Esophagus (tissue), 2 donors: ENCODE data around the gene CACNG8. TPM values are rescaled to one million over a fixed set of nuclear protein-coding genes. Genes with fewer than 3 reads are reported as not detected.
"Not testable (repeated sequence)": the region's sequence is repeated elsewhere in the genome, so short reads cannot be mapped to it uniquely, and the experiment has no call there.

ENCODE experiments used
- H3K27ac ChIP-seq, 2 donors: one replicate each; pipeline ENCODE4 v1.5.1; 2013; ENCODE audit warnings: low read depth in 2 of 2, mild to moderate bottlenecking in 2 of 2, inconsistent platforms in 1 of 2, low read length in 1 of 2, moderate library complexity in 1 of 2
- H3K27me3 ChIP-seq, 2 donors: one replicate each; pipeline ENCODE4 v1.6.1; 2013; ENCODE audit warnings: low read length in 2 of 2, control low read depth in 1 of 2, mild to moderate bottlenecking in 1 of 2; ENCODE audit not compliant: insufficient read depth in 2 of 2, control insufficient read depth in 1 of 2
- H3K36me3 ChIP-seq, 2 donors: one replicate each; pipeline ENCODE4 v1.6.1; 2013; ENCODE audit warnings: low read length in 1 of 2; ENCODE audit not compliant: control insufficient read depth in 2 of 2, insufficient read depth in 2 of 2
- H3K4me1 ChIP-seq, 2 donors: one replicate each; pipeline ENCODE4 v1.6.1; 2013; ENCODE audit warnings: low read length in 1 of 2; ENCODE audit not compliant: control insufficient read depth in 2 of 2, insufficient read depth in 2 of 2
- H3K4me3 ChIP-seq, 2 donors: one replicate each; pipeline ENCODE4 v1.5.1; 2013; ENCODE audit warnings: low read length in 2 of 2, mild to moderate bottlenecking in 2 of 2, low read depth in 1 of 2, moderate library complexity in 1 of 2
- H3K9me3 ChIP-seq, 2 donors: one replicate each; pipeline ENCODE4 v1.6.1; 2013; ENCODE audit warnings: mild to moderate bottlenecking in 2 of 2, low read depth in 1 of 2, low read length in 1 of 2, moderate library complexity in 1 of 2; ENCODE audit not compliant: control insufficient read depth in 2 of 2, insufficient read depth in 1 of 2
- WGBS, 2 donors: extraction: QIAGEN DNeasy Blood & Tissue Kit; methylation state at CpG; one replicate each; pipeline ENCODE4 v1.1.7; 2013; 5-methylcytosine and 5-hydroxymethylcytosine counted together
- polyA plus RNA-seq, 2 donors: library from polyadenylated mRNA; stranded (reverse); fragments of 200-250 nt; gene quantifications; one replicate each; pipeline ENCODE4 v1.2.3, GENCODE V29; 2013
- donor health status: healthy with polysubstance abuse.
- donor health status: Bipolar disorder and iron deficiency.

CACNG8 gene
- polyA plus RNA-seq, 2 donors, result 0.01 to 0.04 TPM

DNA sequence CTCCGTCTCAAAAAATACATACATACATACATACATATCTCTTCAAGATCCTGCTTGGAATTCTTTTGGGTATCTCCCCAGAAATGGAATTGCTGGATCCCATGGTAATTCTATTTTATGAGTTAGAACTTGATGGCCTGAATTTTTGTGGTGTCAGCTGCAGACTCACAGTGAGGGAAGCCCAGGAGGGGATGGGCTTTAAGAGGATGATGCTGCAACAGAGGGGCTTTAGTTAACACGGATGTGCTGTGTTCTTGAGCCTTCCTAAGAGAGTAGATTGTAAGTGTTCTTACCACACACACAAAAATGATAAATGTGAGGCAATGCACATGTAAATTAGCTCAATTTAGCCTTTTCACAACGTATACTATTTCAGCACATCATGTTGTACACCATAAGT, 60.5 kb downstream of the CACNG8 start:
- Histone ChIP-seq H3K9me3 (no peaks in the 10 kb centered on the region), H3K4me3 (no peak overlapping the region), H3K27ac (no peak overlapping the region), H3K36me3 (no peaks in the 10 kb centered on the region), H3K4me1 (no peaks in the 10 kb centered on the region), H3K27me3 (no peaks in the 10 kb centered on the region)
- WGBS, 2 donors, result 47 to 50% methylated on average over 3 of the region's 3 CpGs

DNA sequence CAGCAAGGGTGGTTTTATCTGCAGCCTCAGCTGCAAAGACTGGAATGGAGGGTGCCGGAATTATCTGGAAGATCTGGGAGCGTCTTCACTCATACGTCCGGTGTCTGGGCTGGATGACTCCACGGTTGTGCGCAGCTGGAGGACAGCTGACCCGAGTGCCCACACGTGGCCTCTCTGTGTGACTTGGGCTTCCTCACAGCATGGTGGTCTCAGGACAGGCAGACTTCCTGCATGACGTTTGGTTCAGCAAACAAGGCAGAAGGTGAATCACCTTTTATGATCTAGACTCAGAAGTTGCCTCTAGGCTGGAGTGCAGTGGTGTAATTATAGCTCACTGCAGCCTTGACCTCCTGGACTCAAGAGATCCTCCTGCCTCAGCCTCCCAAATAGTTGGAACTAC, 61.9 kb downstream of the CACNG8 start:
- Histone ChIP-seq H3K9me3 (no peaks in the 10 kb centered on the region), H3K27me3 (no peaks in the 10 kb centered on the region), H3K36me3 (no peaks in the 10 kb centered on the region), H3K4me1 (no peaks in the 10 kb centered on the region), H3K27ac (no peak overlapping the region), H3K4me3 (no peak overlapping the region)
- 78 to 81% methylated on average over 9 of the region's 9 CpGs for WGBS, 2 donors

DNA sequence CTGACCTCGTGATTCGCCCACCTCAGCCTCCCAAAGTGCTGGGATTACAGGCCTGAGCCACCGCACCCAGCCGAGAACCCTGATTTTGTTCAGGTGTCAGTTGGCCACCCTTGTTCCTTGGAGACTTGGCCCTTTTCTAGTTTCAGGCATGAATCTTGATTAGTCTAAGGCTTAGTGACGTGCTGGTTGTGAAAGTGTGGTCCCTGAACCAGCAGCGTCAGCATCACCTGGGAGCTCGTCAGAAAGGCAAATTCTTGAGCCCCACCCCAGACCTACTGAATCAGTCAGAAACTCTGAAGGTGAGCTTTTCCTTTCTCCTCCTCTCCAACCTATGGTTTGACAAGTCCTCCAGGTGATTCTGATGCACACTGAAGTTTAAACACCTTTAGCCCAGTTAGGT, 63.9 kb downstream of the CACNG8 start:
- Histone ChIP-seq H3K27ac (no peak overlapping the region), H3K4me1 (no peaks in the 10 kb centered on the region), H3K4me3 (no peak overlapping the region), H3K27me3 (no peaks in the 10 kb centered on the region), H3K9me3 (no peaks in the 10 kb centered on the region), H3K36me3 (no peaks in the 10 kb centered on the region)
- 52 to 57% methylated on average over 7 of the region's 7 CpGs for WGBS, 2 donors

DNA sequence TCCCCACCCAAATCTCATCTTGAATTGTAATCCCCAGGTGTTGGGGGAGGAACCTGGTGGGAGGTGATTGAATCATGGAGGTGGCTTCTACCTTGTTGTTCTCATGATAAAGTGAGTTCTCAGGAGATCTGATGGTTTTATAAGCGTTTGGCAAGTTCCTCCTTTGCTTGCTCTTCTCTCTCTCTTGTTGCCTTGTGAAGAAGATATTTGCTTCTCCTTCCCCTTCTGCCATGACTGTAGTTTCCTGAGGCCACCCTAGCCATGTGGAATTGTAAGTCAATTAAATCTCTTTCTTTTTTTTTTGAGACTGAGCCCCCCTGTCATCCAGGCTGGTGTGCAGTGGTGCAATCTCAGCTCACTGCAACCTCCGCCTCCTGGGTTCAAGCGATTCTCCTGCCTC, 66.6 kb downstream of the CACNG8 start:
- H3K36me3 ChIP-seq, result no peaks in the 10 kb centered on the region
- no peaks in the 10 kb centered on the region for H3K4me1 ChIP-seq
- H3K4me3 ChIP-seq, result no peak overlapping the region
- no peaks in the 10 kb centered on the region for H3K27me3 ChIP-seq
- H3K9me3 ChIP-seq, result no peaks in the 10 kb centered on the region
- no peak overlapping the region for H3K27ac ChIP-seq
- 79 to 85% methylated on average over 3 of the region's 3 CpGs for WGBS, 2 donors

DNA sequence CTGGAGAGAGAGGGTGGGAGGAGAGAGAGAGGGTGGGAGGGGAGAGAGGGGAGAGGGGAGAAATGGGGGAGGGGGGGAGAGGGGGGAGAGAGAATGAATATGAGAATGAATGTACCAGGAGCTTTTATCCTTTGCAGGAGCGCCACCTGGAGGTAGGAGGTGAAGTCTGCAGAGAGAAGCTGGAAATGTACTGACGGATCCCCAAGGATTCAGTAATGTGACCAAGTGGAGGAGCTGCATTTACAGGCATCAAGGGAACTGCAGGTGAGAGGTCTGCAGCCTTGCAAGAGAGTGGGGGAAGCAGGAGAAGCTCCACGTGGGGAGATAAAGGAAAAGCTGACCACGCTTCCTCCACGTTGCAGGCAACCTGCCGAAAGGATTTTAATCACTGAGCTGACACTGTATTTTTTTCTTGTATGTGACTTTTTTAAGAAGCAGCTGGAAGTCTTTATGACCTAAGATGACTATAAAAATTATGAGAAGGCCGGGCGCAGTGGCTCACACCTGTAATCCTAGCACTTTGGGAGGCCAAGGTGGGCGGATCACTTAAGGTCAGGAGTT, 67.3 kb downstream of the CACNG8 start:
- H3K4me1 ChIP-seq, result no peaks in the 10 kb centered on the region
- no peaks in the 10 kb centered on the region for H3K27me3 ChIP-seq
- no peak overlapping the region for H3K4me3 ChIP-seq
- WGBS, 2 donors, result 36 to 39% methylated on average over 9 of the region's 9 CpGs
- no peak overlapping the region for H3K27ac ChIP-seq
- H3K9me3 ChIP-seq, result no peaks in the 10 kb centered on the region
- H3K36me3 ChIP-seq, result no peaks in the 10 kb centered on the region

DNA sequence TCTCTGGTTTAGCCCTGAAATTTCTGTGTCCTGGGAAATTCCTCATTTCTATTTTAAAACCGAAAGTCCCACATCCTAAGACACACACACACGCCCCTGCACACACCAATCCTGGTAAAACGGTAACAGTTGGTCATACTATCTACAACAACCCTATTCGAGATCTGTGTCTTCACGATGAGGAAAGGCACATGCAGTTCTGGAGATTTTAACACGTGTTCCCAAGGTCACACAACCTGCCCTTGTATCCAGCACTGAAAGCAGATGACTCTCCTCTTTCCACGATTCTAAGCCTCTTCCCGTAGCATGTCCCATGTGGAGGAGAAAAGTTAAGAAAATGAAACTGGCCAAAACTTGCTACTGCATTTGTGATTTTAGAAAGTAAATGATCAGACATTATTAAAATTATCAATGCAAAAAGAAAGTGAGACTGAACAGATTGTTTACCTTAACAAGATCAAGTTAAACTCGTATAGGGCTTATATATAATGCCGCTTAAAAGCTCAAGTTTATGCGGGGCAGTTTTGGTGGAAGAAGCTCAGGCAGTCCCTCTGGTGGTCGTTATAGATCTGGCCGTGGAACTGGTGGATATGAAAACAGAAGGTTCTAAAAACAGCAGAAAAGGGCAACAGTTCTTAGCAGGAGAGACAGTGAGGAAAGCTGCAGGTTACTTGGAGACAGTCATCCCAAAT, 68.3 kb downstream of the CACNG8 start:
- no peaks in the 10 kb centered on the region for H3K9me3 ChIP-seq
- H3K27ac ChIP-seq, result no peak overlapping the region
- no peaks in the 10 kb centered on the region for H3K27me3 ChIP-seq
- WGBS, 2 donors, result 39 to 41% methylated on average over 13 of the region's 13 CpGs
- H3K4me3 ChIP-seq, result no peak overlapping the region
- no peaks in the 10 kb centered on the region for H3K36me3 ChIP-seq
- no peaks in the 10 kb centered on the region for H3K4me1 ChIP-seq

DNA sequence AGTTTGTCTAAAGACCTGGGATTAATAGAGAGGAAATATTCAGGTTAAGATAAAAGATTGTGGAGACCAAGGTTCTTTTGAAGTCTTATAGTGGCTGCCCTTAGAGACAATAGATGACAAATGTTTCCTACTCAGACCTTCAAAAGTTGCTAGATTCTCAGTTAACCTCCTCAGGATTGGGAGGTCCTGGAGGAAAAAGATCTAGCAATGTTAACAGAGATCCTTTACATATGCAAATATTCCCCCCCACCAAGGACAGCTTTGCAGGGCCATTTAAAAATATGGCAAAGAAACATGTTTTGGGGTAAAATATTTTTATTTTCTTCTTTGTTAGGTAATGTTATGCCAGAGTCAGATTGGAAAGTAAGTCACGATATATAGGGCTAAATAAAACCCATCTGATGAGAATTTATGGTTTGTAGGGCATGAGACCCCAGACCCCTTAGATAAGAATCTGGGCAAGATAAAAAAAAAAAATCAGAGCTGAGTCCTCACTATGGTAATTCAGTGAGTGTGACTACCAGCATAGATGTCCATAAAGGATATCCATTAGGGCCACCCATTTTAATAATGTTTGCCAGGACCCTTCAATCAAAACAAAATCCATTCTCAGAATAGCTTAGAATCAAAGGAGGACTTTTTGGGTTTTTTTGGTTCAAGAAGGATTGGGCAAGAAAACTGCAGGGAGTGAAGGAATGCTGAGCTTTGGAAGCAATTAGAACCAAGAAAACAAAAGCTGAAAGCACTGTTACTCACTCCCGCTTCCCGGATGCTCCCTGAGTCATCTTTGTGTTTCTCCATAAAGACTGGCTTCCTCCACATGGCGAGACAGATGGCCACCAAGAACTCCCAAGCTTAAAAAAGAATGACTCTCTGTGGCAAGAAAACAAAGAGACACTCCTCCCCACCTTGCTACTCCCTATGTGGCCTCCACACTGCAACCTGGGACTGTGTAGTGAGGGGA, 72.8 kb downstream of the CACNG8 start:
- Histone ChIP-seq H3K27ac (no peak overlapping the region), H3K9me3 (no peaks in the 10 kb centered on the region), H3K27me3 (no peaks in the 10 kb centered on the region), H3K36me3 (no peaks in the 10 kb centered on the region), H3K4me1 (no peaks in the 10 kb centered on the region), H3K4me3 (no peak overlapping the region)
- WGBS, 2 donors, result 47 to 52% methylated on average over 4 of the region's 4 CpGs

DNA sequence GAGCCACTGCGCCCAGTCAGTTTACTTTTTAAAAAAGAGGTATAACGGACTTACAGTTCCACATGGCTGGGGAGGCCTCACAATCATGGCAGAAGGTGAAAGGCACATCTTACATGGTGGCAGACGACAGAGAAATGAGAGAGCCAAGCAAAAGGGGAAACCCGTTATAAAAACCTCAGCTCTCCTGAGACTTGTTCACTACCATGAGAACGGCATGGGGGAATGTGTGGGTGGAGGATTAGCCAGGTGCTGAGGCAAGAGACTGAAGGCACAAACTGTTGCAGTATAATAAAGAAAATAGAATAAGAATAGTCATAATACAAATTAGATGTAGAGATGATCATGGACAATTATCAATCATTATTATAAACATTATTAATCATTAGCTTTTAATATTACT, 73.8 kb downstream of the CACNG8 start:
- H3K36me3 ChIP-seq, H3K4me1 ChIP-seq, H3K4me3 ChIP-seq, H3K27me3 ChIP-seq, H3K9me3 ChIP-seq, H3K27ac ChIP-seq: not testable (repeated sequence)
- 72 to 81% methylated on average over 5 of the region's 5 CpGs for WGBS, 2 donors
